CD1c-positive myeloid dendritic cell (primary cell): ENCODE data around the gene SLC9C2.
"Not testable (repeated sequence)": the region's sequence is repeated elsewhere in the genome, so short reads cannot be mapped to it uniquely, and the experiment has no call there.

Experiments used
- DNase-seq: peaks from one replicate; pipeline ENCODE4 v3.0.0-alpha.2; 2016; ENCODE audit errors: extremely low spot score

Gene SLC9C2

GRCh38 chr1:173529106-173529505 is 73.8 kb downstream of the SLC9C2 start:
- DNase-seq, result no peak

- no peak for DNase-seq
These were observed 75.6 kb downstream of the SLC9C2 start for GRCh38 chr1:173527151-173527826.

- DNase-seq, result no peak
These were observed 76.9 kb downstream of the SLC9C2 start for GRCh38 chr1:173525926-173526325.

- DNase-seq, result no peak
These were observed 79.5 kb downstream of the SLC9C2 start for GRCh38 chr1:173523329-173523728.

- DNase-seq, result no peak
These were observed 82.1 kb downstream of the SLC9C2 start for GRCh38 chr1:173520799-173521198.

- not testable (repeated sequence) for DNase-seq
These were observed 88.4 kb downstream of the SLC9C2 start for GRCh38 chr1:173514503-173514902.

GRCh38 chr1:173509797-173510196 is 93.1 kb downstream of the SLC9C2 start:
- DNase-seq, result no peak

GRCh38 chr1:173508541-173508940 is 94.3 kb downstream of the SLC9C2 start:
- DNase-seq, result no peak

GRCh38 chr1:173507847-173508209 is 95.0 kb downstream of the SLC9C2 start:
- DNase-seq, result no peak

GRCh38 chr1:173507205-173507846 is 95.5 kb downstream of the SLC9C2 start:
- no peak for DNase-seq

- DNase-seq, result no peak
These were observed 96.4 kb downstream of the SLC9C2 start for GRCh38 chr1:173506437-173506836.

- no peak for DNase-seq
These were observed 97.5 kb downstream of the SLC9C2 start for GRCh38 chr1:173505391-173505790.

- DNase-seq, result no peak
These were observed 98.6 kb downstream of the SLC9C2 start for GRCh38 chr1:173504268-173504667.

- DNase-seq, result no peak
These were observed 99.5 kb downstream of the SLC9C2 start for GRCh38 chr1:173503391-173503790.

- no peak for DNase-seq
These were observed 100.8 kb downstream of the SLC9C2 start for GRCh38 chr1:173502104-173502503.

GRCh38 chr1:173499729-173500128 is 103.1 kb downstream of the SLC9C2 start:
- DNase-seq, result no peak

GRCh38 chr1:173496757-173497320 is 106.0 kb downstream of the SLC9C2 start:
- no peak for DNase-seq

GRCh38 chr1:173495609-173496267 is 107.1 kb downstream of the SLC9C2 start:
- DNase-seq, result no peak

- DNase-seq, result not testable (repeated sequence)
These were observed 109.7 kb downstream of the SLC9C2 start for GRCh38 chr1:173493125-173493524.

- DNase-seq, result no peak
These were observed 111.4 kb downstream of the SLC9C2 start for GRCh38 chr1:173491508-173491907.

GRCh38 chr1:173489929-173490328 is 112.9 kb downstream of the SLC9C2 start:
- no peak for DNase-seq

GRCh38 chr1:173489149-173489600 is 113.7 kb downstream of the SLC9C2 start:
- no peak for DNase-seq

GRCh38 chr1:173488001-173488400 is 114.9 kb downstream of the SLC9C2 start:
- no peak for DNase-seq
